Measurements from ENCODE around the gene ARHGEF37.

ARHGEF37 gene

DNA sequence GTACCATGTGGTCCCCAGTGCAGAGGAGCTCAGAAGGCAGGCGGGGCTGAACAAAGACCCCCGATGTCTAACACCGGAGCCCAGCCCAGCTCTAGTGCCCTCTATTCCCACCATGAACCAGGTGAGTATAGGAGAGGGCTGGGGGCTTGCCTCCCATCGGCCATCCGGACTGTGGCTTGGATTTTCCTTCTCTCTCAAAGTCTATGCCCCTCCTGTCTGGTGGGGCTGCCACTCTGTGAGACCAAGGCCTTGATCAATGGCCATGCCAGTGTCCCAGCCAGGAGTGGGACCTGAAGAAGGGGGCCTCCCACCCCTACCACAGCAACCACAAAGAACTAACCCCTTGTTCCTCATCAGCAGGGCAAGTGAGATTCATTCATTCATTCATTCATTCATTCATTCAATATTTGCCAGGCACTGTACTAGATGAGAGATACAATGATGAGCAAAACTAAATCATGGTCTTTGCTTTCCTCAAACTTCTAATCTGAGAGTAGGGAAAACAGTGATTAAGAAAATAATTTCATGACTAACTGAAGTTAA is 47.6 kb downstream of the ARHGEF37 start:
- no peak for TF ChIP-seq CTCF (IDR thresholded peaks at IDR 0.05; ENCODE audit: insufficient read depth, missing control alignments)
- DNase-seq (ENCODE audit: insufficient read length, low spot score) (no peak), FAIRE-seq (no peak)

DNA sequence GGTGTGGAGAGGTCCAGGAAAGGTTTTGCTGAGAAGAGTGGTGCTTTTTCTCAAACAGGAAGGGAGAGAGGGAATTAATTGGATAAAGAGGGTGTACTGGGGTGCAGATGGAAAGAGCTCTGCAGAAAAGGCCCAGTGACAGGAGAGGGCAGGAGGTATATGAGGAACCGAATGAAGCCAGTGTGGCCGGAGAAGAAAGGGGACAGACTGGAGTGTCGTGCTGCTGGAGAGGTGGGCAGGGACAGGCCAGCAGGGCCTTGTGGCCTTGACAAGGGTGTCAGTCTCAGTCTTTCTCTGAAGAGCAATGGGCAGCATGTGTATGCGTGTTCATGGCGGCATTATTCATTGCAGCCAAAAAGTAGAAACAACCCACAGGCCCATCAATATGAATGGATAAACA is 48.1 kb downstream of the ARHGEF37 start:
- no peak for DNase-seq (ENCODE audit: insufficient read length, low spot score)
- no peak for TF ChIP-seq CTCF (IDR thresholded peaks at IDR 0.05; ENCODE audit: insufficient read depth, missing control alignments)
- no peak for FAIRE-seq

GRCh38 chr5:149630337-149630736 is 49.0 kb downstream of the ARHGEF37 start:
- DNase-seq (ENCODE audit: insufficient read length, low spot score) = no peak
- TF ChIP-seq CTCF (IDR thresholded peaks at IDR 0.05; ENCODE audit: insufficient read depth, missing control alignments) = no peak
- no peak for FAIRE-seq

DNA sequence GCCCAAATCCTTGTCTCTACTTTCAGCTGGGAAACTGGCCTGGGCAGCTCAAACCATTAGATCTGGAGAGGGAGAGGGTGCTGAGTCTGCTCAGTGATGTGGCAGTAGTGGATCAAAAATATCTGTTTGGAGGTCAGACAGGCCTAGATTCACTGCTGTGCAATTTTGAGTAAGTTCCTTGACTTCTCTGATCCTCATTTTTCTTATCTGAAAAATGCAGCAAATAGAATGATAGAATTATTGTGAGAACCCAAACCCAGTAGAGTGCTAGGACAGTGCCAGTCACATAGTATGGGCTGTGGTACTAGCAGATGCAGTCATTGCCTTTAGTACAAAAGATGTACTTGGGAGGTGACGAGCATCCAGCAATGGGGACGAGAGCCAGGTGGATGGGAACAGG is 50.2 kb downstream of the ARHGEF37 start:
- no peak for TF ChIP-seq CTCF (IDR thresholded peaks at IDR 0.05; ENCODE audit: insufficient read depth, missing control alignments)
- DNase-seq (ENCODE audit: insufficient read length, low spot score) = no peak
- FAIRE-seq = no peak

GRCh38 chr5:149632311-149633251 is 51.3 kb downstream of the ARHGEF37 start:
- FAIRE-seq = no peak
- no peak for DNase-seq (ENCODE audit: insufficient read length, low spot score)
- TF ChIP-seq CTCF (IDR thresholded peaks at IDR 0.05; ENCODE audit: insufficient read depth, missing control alignments) = no peak

DNA sequence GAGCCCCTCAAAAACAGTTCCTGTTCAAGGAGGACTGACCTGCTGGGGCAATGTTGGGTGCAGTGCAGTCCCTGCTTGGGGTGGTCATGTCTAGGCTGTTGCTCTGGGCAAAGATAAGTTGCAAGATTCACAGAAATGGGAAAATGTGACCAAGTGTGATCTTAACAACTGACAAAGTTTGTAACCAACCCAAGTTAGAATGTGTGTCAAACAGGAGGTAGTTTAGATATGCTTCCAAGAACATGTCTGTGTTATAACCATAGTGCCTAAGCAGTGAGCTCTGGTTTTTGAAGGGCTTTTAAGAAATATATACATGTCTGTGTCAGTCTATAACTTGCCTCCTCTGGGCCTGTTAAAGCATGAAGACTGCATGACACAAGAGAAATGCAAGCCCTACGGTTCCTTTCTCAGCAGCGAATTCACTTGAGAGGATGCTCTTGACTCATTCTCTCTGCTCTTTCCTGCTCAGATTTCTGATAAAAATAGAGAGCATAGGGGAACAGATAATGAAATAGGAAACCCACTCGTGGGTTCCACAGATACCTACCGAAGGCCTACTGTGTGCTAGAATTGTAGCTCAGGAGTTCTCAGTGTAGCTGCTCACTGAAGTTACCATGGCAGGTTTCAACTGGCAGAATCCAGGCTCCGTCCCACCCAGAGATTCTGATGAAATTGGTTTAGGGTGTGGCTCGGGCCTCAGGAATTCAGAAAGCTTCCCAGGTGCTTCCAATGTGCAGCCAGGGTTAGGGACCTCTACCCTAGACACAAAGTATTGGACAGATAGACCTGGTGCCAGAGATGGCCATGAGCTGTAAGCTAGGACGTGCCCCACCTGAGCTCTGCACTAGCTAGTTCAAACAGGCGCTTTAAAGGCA is 52.4 kb downstream of the ARHGEF37 start:
- FAIRE-seq = no peak

More for the DNA sequence above, 52.4 kb downstream of the ARHGEF37 start:
- TF ChIP-seq CTCF (IDR thresholded peaks at IDR 0.05; ENCODE audit: insufficient read depth, missing control alignments) = no peak
- DNase-seq (ENCODE audit: insufficient read length, low spot score) = no peak
